ENCODE data around the gene PRM1. TPM values are rescaled to one million over a fixed set of nuclear protein-coding genes. Genes with fewer than 3 reads are reported as not detected.
A peak's percentile ranks its signal among the peaks of the same experiment; 100 is the strongest.

The PRM1 gene
- total RNA-seq, 1 experiment from 2014 or later, result not detected

DNA sequence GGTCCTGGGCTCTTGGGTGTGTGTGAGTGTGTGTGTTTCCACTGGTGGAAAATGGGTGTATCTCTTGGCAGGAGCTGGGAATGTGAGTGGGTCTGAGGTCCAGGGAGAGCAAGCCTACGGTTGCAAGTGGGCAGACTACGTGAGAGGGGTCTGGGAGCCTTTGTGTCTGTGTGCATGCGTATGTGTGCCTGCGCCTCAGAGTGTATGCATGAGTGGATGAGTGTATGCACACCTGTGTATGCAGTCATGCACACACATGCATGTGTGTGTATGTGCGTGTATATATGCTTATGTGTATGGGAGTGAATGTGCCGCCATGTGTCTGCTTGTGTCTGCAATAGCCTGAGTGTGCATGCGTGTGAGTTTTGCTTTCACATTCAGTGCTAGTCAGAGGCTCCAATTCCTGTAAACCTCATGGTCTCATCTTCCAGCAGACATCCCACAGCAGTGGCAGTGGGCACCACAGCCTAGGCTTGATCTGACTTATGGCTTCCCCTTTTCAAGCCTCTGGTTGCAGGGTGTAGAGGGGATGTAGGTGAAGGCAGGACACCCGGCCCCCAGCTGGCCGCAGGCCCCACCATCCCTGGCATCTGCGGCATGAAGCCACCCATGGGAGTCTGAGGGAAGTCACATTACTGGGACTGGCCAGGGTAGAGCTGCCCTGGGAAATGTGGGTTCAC, 44.4 kb upstream of the PRM1 start:
- Histone ChIP-seq H2BK15ac (ENCODE audit: low read depth, low read length) (no peak overlapping the region), H2BK5ac (ENCODE audit: insufficient read length, low read length) (no peak overlapping the region), H3K4me1 (ENCODE audit: insufficient read depth, low read length) (peaks cover 7% of the 10 kb centered on the region; the same call in 1 of the 2 replicates), H2BK120ac (ENCODE audit: low read depth, low read length, poor library complexity, severe bottlenecking) (no peak overlapping the region), H3K27ac (ENCODE audit: insufficient read length, low read depth, low read length) (no peak overlapping the region), H3K23me2 (ENCODE audit: insufficient read length, low read depth, low read length, poor library complexity, severe bottlenecking) (peaks cover 4% of the 10 kb centered on the region), H3K4me2 (ENCODE audit: insufficient read depth, insufficient read length, low read length) (no peak overlapping the region), H3K9ac (ENCODE audit: extremely low read depth, insufficient read length, low read length) (no peak overlapping the region), H3K9me3 (ENCODE audit: control insufficient read depth, low read depth, low read length) (no peaks in the 10 kb centered on the region), H4K20me1 (ENCODE audit: control insufficient read depth, insufficient read depth, insufficient read length) (no peaks in the 10 kb centered on the region), H3K4ac (ENCODE audit: low read depth, low read length) (no peak overlapping the region), H4K5ac (ENCODE audit: insufficient read length, low read depth, low read length) (no peak overlapping the region), H3K79me1 (ENCODE audit: insufficient read depth, low read depth, low read length, poor library complexity, severe bottlenecking) (no peaks in the 10 kb centered on the region), H2AK5ac (ENCODE audit: insufficient read length, low read length) (no peak overlapping the region), H4K91ac (ENCODE audit: insufficient read length, low read depth, low read length) (no peak overlapping the region), H2AFZ (ENCODE audit: low read length) (no peak overlapping the region), H3K14ac (ENCODE audit: insufficient read depth, low read length) (no peak overlapping the region; the same call in 1 of the 2 replicates), H3T11ph (ENCODE audit: low read length) (no peak overlapping the region), H2BK12ac (ENCODE audit: insufficient read length, low read depth, low read length) (no peak overlapping the region), H2BK20ac (ENCODE audit: low read depth, low read length, poor library complexity, severe bottlenecking) (no peak overlapping the region), H4K8ac (replicated peaks; ENCODE audit: insufficient read length, low read depth, low read length) (no peak overlapping the region), H3K18ac (ENCODE audit: insufficient read length, low read depth, low read length) (no peak overlapping the region), H3K23ac (ENCODE audit: insufficient read length, low read depth, low read length) (no peak overlapping the region), H3K56ac (ENCODE audit: insufficient read length, low read depth, low read length) (no peak overlapping the region), H3K79me2 (ENCODE audit: insufficient read depth, low read length) (no peaks in the 10 kb centered on the region; the same call in 1 of the 2 replicates), H3K27me3 (ENCODE audit: insufficient read depth, low read length) (no peaks in the 10 kb centered on the region)
- Mint-ChIP-seq H3K36me3 (ENCODE audit: insufficient read depth in 1 of 3, low read depth in 3 of 3) (peaks cover 0 to 4% (median 0%) of the 10 kb centered on the region in 3 experiments; a peak in 3 of 7 replicates), H3K4me3 (no peak overlapping the region), H3K27ac (peak overlapping the region; percentile 36 to 73 (median 40); a peak in 6 of 7 replicates), H3K27me3 (ENCODE audit: low read depth) (no peaks in the 10 kb centered on the region), H3K4me1 (peaks cover 42 to 48% of the 10 kb centered on the region in 2 experiments), H3K9me3 (no peaks in the 10 kb centered on the region; a peak in 1 of 5 replicates)
- no CpG with 5 or more reads among the region's 10 CpGs for WGBS (ENCODE audit: extremely low coverage, insufficient read length, low lambda C conversion rate)
- TF ChIP-seq, protein P1, sequence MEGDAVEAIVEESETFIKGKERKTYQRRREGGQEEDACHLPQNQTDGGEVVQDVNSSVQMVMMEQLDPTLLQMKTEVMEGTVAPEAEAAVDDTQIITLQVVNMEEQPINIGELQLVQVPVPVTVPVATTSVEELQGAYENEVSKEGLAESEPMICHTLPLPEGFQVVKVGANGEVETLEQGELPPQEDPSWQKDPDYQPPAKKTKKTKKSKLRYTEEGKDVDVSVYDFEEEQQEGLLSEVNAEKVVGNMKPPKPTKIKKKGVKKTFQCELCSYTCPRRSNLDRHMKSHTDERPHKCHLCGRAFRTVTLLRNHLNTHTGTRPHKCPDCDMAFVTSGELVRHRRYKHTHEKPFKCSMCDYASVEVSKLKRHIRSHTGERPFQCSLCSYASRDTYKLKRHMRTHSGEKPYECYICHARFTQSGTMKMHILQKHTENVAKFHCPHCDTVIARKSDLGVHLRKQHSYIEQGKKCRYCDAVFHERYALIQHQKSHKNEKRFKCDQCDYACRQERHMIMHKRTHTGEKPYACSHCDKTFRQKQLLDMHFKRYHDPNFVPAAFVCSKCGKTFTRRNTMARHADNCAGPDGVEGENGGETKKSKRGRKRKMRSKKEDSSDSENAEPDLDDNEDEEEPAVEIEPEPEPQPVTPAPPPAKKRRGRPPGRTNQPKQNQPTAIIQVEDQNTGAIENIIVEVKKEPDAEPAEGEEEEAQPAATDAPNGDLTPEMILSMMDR (conservative IDR thresholded peaks at IDR 0.05), result no peak
- no peak for DNase-seq

All from H9 (cell line).